Ovary (tissue), 3 donors: Measurements from ENCODE around the gene RC3H1.

Experiments
- EP300 ChIP-seq: sonication (generic); formaldehyde crosslinking; IDR thresholded peaks from one replicate; pipeline ENCODE4 v1.6.1; 2017; ENCODE audit warnings: antibody characterized with exemption
- POLR2A ChIP-seq: fragments of 450-650 bp; IDR thresholded peaks from one replicate; pipeline ENCODE4 v1.6.1; 2017; ENCODE audit warnings: antibody characterized with exemption, mild to moderate bottlenecking, moderate library complexity
- TF ChIP-seq, protein P1 (sequence below), 3 donors: fragments of 450-650 bp in 2 of 3; fragments of 200-600 bp in 1 of 3; IDR thresholded peaks; one replicate each; pipeline versions ENCODE4 v1.5.1 to v1.8.0; 2016 to 2022; ENCODE audit warnings: antibody characterized with exemption in 3 of 3, mild to moderate bottlenecking in 1 of 3
- donor health status: DM: no; HTN: no; CAD: no.

DNA sequence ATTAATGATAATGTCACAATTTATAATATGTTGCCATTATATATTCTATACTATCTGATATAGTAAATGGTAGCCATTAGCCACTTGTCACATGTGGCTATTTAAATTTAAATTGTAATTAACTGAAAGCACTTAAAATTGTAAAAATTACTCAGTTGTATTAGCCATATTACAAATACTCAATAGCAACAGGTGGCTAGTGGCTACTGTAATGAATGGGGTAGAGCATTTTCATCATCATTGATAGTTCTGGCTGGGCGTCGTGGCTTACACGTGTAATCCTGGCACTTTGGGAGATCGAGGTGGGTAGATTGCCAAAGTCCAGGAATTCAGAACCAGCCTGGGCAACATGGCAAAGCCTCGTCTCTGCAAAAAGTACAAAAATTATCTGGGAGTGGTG, 137.5 kb downstream of the RC3H1 start:
- no peak for TF ChIP-seq EP300
- TF ChIP-seq, protein P1, sequence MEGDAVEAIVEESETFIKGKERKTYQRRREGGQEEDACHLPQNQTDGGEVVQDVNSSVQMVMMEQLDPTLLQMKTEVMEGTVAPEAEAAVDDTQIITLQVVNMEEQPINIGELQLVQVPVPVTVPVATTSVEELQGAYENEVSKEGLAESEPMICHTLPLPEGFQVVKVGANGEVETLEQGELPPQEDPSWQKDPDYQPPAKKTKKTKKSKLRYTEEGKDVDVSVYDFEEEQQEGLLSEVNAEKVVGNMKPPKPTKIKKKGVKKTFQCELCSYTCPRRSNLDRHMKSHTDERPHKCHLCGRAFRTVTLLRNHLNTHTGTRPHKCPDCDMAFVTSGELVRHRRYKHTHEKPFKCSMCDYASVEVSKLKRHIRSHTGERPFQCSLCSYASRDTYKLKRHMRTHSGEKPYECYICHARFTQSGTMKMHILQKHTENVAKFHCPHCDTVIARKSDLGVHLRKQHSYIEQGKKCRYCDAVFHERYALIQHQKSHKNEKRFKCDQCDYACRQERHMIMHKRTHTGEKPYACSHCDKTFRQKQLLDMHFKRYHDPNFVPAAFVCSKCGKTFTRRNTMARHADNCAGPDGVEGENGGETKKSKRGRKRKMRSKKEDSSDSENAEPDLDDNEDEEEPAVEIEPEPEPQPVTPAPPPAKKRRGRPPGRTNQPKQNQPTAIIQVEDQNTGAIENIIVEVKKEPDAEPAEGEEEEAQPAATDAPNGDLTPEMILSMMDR (IDR thresholded peaks at IDR 0.05), result no peak
- no peak for TF ChIP-seq POLR2A
